SK-N-SH (cell line): Measurements from ENCODE around the gene PARD3. TPM values are rescaled to one million over a fixed set of nuclear protein-coding genes. Genes with fewer than 3 reads are reported as not detected.

Experiments used
- CTCF ChIA-PET: fragments of 300-600, 350-600 bp; formaldehyde crosslinking; extraction: SDS; loops from one replicate; lab custom pipeline; 2021; lab: Yijun Ruan, JAX
- POLR2A ChIA-PET: fragments of 350-600 bp; sonication (Branson Sonifier 250); formaldehyde crosslinking; extraction: SDS; loops from one replicate; lab custom pipeline; 2020; ENCODE audit warnings: antibody characterized with exemption, inconsistent platforms; lab: Yijun Ruan, JAX
- DNase-seq: peaks from one replicate; pipeline ENCODE4 v3.0.0; 2012
- H2AFZ ChIP-seq: fragments of 200-600 bp; sonication (generic); 2 replicates; pipeline ENCODE4 v1.8.1; 2016; ENCODE audit warnings: antibody characterized with exemption, mild to moderate bottlenecking, low read depth
- H3F3A ChIP-seq: fragments of 200-600 bp; sonication (generic); replicated peaks from 2 replicates; pipeline ENCODE3; 2016; ENCODE audit warnings: antibody characterized with exemption, mild to moderate bottlenecking; ENCODE audit not compliant: insufficient read depth
- H3K27ac ChIP-seq, 2 experiments: fragments of 200-500 bp in 1 of 2; fragments of 200-600 bp in 1 of 2; sonication (Bioruptor generic) in 1 of 2; sonication (generic), shearing (Covaris generic) in 1 of 2; 2 replicates each; pipeline versions ENCODE4 v1.5.1 to v1.6.1; 2014 to 2016; ENCODE audit warnings: low read depth in 2 of 2, inconsistent platforms in 1 of 2, low read length in 1 of 2, mild to moderate bottlenecking in 1 of 2, mixed read lengths in 1 of 2
- H3K27me3 ChIP-seq: fragments of 200-600 bp; sonication (generic), shearing (Covaris generic); 2 replicates; pipeline ENCODE4 v1.6.1; 2016; ENCODE audit warnings: mixed run types; ENCODE audit not compliant: insufficient read depth
- H3K36me3 ChIP-seq, 2 experiments: fragments of 200-500 bp in 1 of 2; fragments of 200-600 bp in 1 of 2; sonication (Bioruptor generic) in 1 of 2; sonication (generic) in 1 of 2; replicated peaks in 1 of 2; 2 replicates each; pipeline versions ENCODE3 to v1.5.1; 2014 to 2016; ENCODE audit warnings: low read length in 1 of 2, mild to moderate bottlenecking in 1 of 2; ENCODE audit not compliant: insufficient read depth in 2 of 2, control insufficient read depth in 1 of 2
- H3K4me1 ChIP-seq, 2 experiments: fragments of 200-500 bp in 1 of 2; fragments of 200-600 bp in 1 of 2; sonication (Bioruptor generic) in 1 of 2; sonication (generic), shearing (Covaris generic) in 1 of 2; 2 replicates each; pipeline versions ENCODE4 v1.5.1 to v1.6.1; 2014 to 2016; ENCODE audit warnings: low read depth in 1 of 2, low read length in 1 of 2, mixed run types in 1 of 2; ENCODE audit not compliant: insufficient read depth in 2 of 2, control insufficient read depth in 1 of 2
- H3K4me2 ChIP-seq: fragments of 200-600 bp; sonication (generic), shearing (Covaris generic); 2 replicates; pipeline ENCODE4 v1.6.1; 2017; ENCODE audit warnings: mixed run types
- H3K4me3 ChIP-seq, 2 experiments: fragments of 200-500 bp in 1 of 2; fragments of 200-600 bp in 1 of 2; sonication (Bioruptor generic) in 1 of 2; sonication (generic), shearing (Covaris generic) in 1 of 2; 2 replicates each; pipeline versions ENCODE4 v1.5.1 to v1.8.1; 2014 to 2016; ENCODE audit warnings: low read depth in 2 of 2, inconsistent platforms in 1 of 2, low read length in 1 of 2, mild to moderate bottlenecking in 1 of 2, mixed read lengths in 1 of 2, moderate library complexity in 1 of 2
- H3K79me2 ChIP-seq: fragments of 200-600 bp; sonication (generic); 2 replicates; pipeline ENCODE4 v1.8.1; 2017; ENCODE audit warnings: mild to moderate bottlenecking; ENCODE audit not compliant: insufficient read depth
- H3K9ac ChIP-seq: fragments of 200-600 bp; sonication (generic); 2 replicates; pipeline ENCODE4 v1.6.1; 2017; ENCODE audit warnings: mixed run types
- H3K9me2 ChIP-seq: fragments of 200-600 bp; sonication (generic); 2 replicates; pipeline ENCODE4 v1.6.1; 2017; ENCODE audit warnings: mixed run types
- H3K9me3 ChIP-seq: fragments of 200-600 bp; sonication (generic); 2 replicates; pipeline ENCODE4 v1.6.1; 2017; ENCODE audit warnings: mixed run types, mild to moderate bottlenecking, moderate library complexity
- H4K20me1 ChIP-seq: fragments of 200-600 bp; sonication (generic); 2 replicates; pipeline ENCODE4 v1.6.1; 2017; ENCODE audit warnings: mild to moderate bottlenecking, mixed run types; ENCODE audit not compliant: insufficient read depth
- FOSL2 ChIP-seq: IDR thresholded peaks from 2 replicates; pipeline ENCODE4 v1.4.0; 2012; ENCODE audit warnings: low read depth, mild to moderate bottlenecking, moderate library complexity, borderline replicate concordance
- FOXJ3 ChIP-seq: sonication (generic); formaldehyde crosslinking; IDR thresholded peaks from 2 replicates; pipeline ENCODE4 v1.5.1; 2020; ENCODE audit warnings: mild to moderate bottlenecking, missing genetic modification reagents
- GABPA ChIP-seq: IDR thresholded peaks from 2 replicates; pipeline ENCODE4 v1.4.0; 2012; ENCODE audit warnings: low read depth, mild to moderate bottlenecking
- MEF2A ChIP-seq: IDR thresholded peaks from 2 replicates; pipeline ENCODE4 v1.4.0; 2012; ENCODE audit warnings: low read depth, borderline replicate concordance
- MXI1 ChIP-seq: IDR thresholded peaks from 2 replicates; pipeline ENCODE4 v1.6.1; 2012; ENCODE audit warnings: mild to moderate bottlenecking, low read depth, low read length, improper control_type of control experiment
- NFIC ChIP-seq: IDR thresholded peaks from 2 replicates; pipeline ENCODE4 v1.4.0; 2012; ENCODE audit warnings: borderline replicate concordance
- NRF1 ChIP-seq: IDR thresholded peaks from 2 replicates; pipeline ENCODE4 v1.6.1; 2012; ENCODE audit warnings: low read depth, mild to moderate bottlenecking, low read length
- RAD21 ChIP-seq: IDR thresholded peaks from 2 replicates; pipeline ENCODE4 v1.6.1; 2012; ENCODE audit warnings: mild to moderate bottlenecking, low read length
- REST ChIP-seq: IDR thresholded peaks from 2 replicates; pipeline ENCODE4 v1.6.1; 2012; ENCODE audit warnings: mild to moderate bottlenecking, low read depth, low read length, moderate library complexity
- RFX5 ChIP-seq: IDR thresholded peaks from 2 replicates; pipeline ENCODE4 v1.6.1; 2012; ENCODE audit warnings: mild to moderate bottlenecking, improper control_type of control experiment, low read length
- SIN3A ChIP-seq: IDR thresholded peaks from 2 replicates; pipeline ENCODE4 v1.6.1; 2012; ENCODE audit warnings: low read depth, mild to moderate bottlenecking, low read length, moderate library complexity, borderline replicate concordance
- TCF12 ChIP-seq: IDR thresholded peaks from 2 replicates; pipeline ENCODE4 v1.4.0; 2012
- USF2 ChIP-seq: fragments of 150-350 bp; IDR thresholded peaks from 2 replicates; pipeline ENCODE4 v1.6.1; 2017; ENCODE audit warnings: antibody characterized with exemption, low read length, low read depth, borderline replicate concordance
- YY1 ChIP-seq: IDR thresholded peaks from 2 replicates; pipeline ENCODE4 v1.4.0; 2012; ENCODE audit warnings: low read depth, mild to moderate bottlenecking
- WGBS: methylation state at CpG from one replicate; pipeline ENCODE4 v1.1.6; 2017; ENCODE audit warnings: low lambda C conversion rate; 5-methylcytosine and 5-hydroxymethylcytosine counted together
- polyA plus RNA-seq, 3 experiments: library from polyadenylated mRNA; depleted of rRNA; stranded (reverse); fragments of >200 nt; gene quantifications; 2 replicates each; pipeline ENCODE4 v1.2.3, GENCODE V29; 2012
- TF ChIP-seq, protein P1 (sequence below): IDR thresholded peaks from 2 replicates; pipeline ENCODE4; 2012

Gene PARD3
- polyA plus RNA-seq, 1 of the 3 experiments (the other 2 are of a cell fraction): 29.4 TPM

DNA sequence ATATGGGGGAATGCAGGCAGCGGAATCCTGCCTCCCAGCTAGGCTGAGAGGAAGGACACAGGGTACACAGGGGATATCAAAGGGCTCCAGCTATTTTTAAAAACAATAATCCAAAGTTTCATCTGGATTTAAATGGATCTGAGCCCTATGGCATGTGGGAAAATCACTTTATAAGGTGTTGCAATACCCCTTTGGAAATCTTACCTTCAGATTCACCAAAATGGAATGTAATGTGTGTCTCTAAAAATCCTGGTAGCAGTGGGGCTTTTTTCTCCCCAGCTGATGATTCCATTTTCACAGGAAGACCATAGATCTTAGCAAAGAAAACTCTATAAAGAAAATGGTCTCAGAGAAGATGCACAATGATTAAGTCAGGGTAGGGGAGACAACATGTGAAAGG lies 722.2 kb downstream of the PARD3 start:
- Histone ChIP-seq H3K9me3 (no peaks in the 10 kb centered on the region), H3K9me2 (no peaks in the 10 kb centered on the region), H3K36me3 (no peaks in the 10 kb centered on the region), H3K4me3 (no peak overlapping the region), H3K9ac (no peak overlapping the region), H2AFZ (no peak overlapping the region), H3K4me2 (no peak overlapping the region), H3K4me1 (no peaks in the 10 kb centered on the region), H3K27me3 (no peaks in the 10 kb centered on the region), H3K27ac (no peak overlapping the region), H3F3A (no peaks in the 10 kb centered on the region), H3K79me2 (no peaks in the 10 kb centered on the region), H4K20me1 (no peaks in the 10 kb centered on the region)
- 76% methylated on average over 1 of the region's 1 CpG for WGBS
- ChIA-PET CTCF (interaction anchor here (0.8 kb wide), 1 partner anchor 22 kb away, joined by 3 read pairs; no protein-coding TSS in a partner anchor), POLR2A (no interaction called here)
- no peak for TF ChIP-seq SIN3A
- no peak for TF ChIP-seq NFIC
- TF ChIP-seq NRF1: no peak
- no peak for TF ChIP-seq MEF2A
- TF ChIP-seq RFX5: no peak
- no peak for TF ChIP-seq REST
- no peak for TF ChIP-seq MXI1
- TF ChIP-seq GABPA: no peak
- no peak for TF ChIP-seq TCF12
- TF ChIP-seq YY1: no peak
- TF ChIP-seq, protein P1, sequence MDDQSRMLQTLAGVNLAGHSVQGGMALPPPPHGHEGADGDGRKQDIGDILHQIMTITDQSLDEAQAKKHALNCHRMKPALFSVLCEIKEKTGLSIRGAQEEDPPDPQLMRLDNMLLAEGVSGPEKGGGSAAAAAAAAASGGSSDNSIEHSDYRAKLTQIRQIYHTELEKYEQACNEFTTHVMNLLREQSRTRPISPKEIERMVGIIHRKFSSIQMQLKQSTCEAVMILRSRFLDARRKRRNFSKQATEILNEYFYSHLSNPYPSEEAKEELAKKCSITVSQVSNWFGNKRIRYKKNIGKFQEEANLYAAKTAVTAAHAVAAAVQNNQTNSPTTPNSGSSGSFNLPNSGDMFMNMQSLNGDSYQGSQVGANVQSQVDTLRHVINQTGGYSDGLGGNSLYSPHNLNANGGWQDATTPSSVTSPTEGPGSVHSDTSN: no peak
- TF ChIP-seq RAD21: no peak
- TF ChIP-seq FOXJ3: no peak
- no peak for TF ChIP-seq USF2
- TF ChIP-seq FOSL2: no peak
- no peak for DNase-seq
